ENCODE results near the gene FXYD7. TPM values are rescaled to one million over a fixed set of nuclear protein-coding genes. Genes with fewer than 3 reads are reported as not detected.

FXYD7 gene
- total and polyA plus RNA-seq, 2 of the 13 experiments (the other 11 are each of a cell fraction or from before 2014, with no cell fraction given): 0.55 TPM; not detected in 1

- no peaks in the 10 kb centered on the region for H3K9me3 ChIP-seq (ENCODE audit: low read length)
- no peak overlapping the region for H2AFZ ChIP-seq (ENCODE audit: low read length)
- H4K20me1 ChIP-seq (ENCODE audit: insufficient read depth, low read length): no peaks in the 10 kb centered on the region
- TF ChIP-seq ZNF766 (CRISPR knock-in tag; IDR thresholded peaks at IDR 0.05; ENCODE audit: borderline replicate concordance) (no peak), RAD21 (CRISPR knock-in tag; IDR thresholded peaks at IDR 0.05) (no peak), HMGA1 (CRISPR knock-in tag; conservative IDR thresholded peaks at IDR 0.05) (no peak), NR2C2 (CRISPR knock-in tag; IDR thresholded peaks at IDR 0.05; ENCODE audit: borderline replicate concordance) (no peak), ZNF607 (CRISPR knock-in tag; IDR thresholded peaks at IDR 0.05; ENCODE audit: borderline replicate concordance) (no peak), ZNF383 (CRISPR knock-in tag; IDR thresholded peaks at IDR 0.05; ENCODE audit: borderline replicate concordance) (no peak), RARG (CRISPR knock-in tag; IDR thresholded peaks at IDR 0.05; ENCODE audit: low read depth) (no peak), ZXDC (CRISPR knock-in tag; IDR thresholded peaks at IDR 0.05) (no peak)
- H3K36me3 ChIP-seq (replicated peaks in 1 of 2; ENCODE audit: control insufficient read depth in 1 of 2, insufficient read depth in 2 of 2, low read length in 2 of 2): no peaks in the 10 kb centered on the region
- no peak overlapping the region for H3K4me3 ChIP-seq (replicated peaks in 1 of 3; ENCODE audit: insufficient read depth in 1 of 3, low read depth in 2 of 3, low read length in 3 of 3)
- ChIA-PET CTCF (ENCODE audit: low intra/inter-chr PET ratio, low total read pairs) (no interaction called here), POLR2A (no interaction called here)
- H3K27me3 ChIP-seq (ENCODE audit: control insufficient read depth in 1 of 2, insufficient read depth in 2 of 2, low read length in 2 of 2): peaks cover 0 to 6% of the 10 kb centered on the region in 2 experiments; a peak in 2 of 5 replicates
- H3K4me2 ChIP-seq (ENCODE audit: low read depth, low read length): no peak overlapping the region
- FAIRE-seq: no peak
- intact Hi-C loops (cut with micrococcal nuclease; ENCODE audit: unreplicated experiment) (no loop called here), in situ Hi-C loops (cut with HindIII; ENCODE audit: extremely low pct_ligation_motif_present, low pct_unique_long_range_greater_than_20kb) (no loop called here)
- 25% methylated on average over 2 of the region's 2 CpGs for WGBS (ENCODE audit: low lambda C conversion rate)
- no peak for ATAC-seq
- no peak overlapping the region for H3K9ac ChIP-seq (ENCODE audit: insufficient read depth, low read depth, low read length)
- no peaks in the 10 kb centered on the region for H3K79me2 ChIP-seq (ENCODE audit: insufficient read depth, low read length)
- H3K27ac ChIP-seq (ENCODE audit: extremely low read length, insufficient read depth, low read length): no peak overlapping the region
- BruUV-seq (replicated peaks): no TSS peak
- H3K4me1 ChIP-seq (ENCODE audit: insufficient read depth, low read length): no peaks in the 10 kb centered on the region
- no peak for DNase-seq (ENCODE audit: low spot score)
These were observed 35.6 kb downstream of the FXYD7 start for GRCh38 chr19:35178701-35179100.

Measured in HepG2 (cell line).